Fibroblast of skin of left quadriceps (primary cell): Measurements from ENCODE around the gene CELF5.

Experiments used
- DNase-seq, 2 experiments: peaks; one replicate each; pipeline ENCODE4 v3.0.0-alpha.2; 2013; ENCODE audit warnings: low read depth in 2 of 2

Gene CELF5

GRCh38 chr19:3243819-3244700 is 19.6 kb downstream of the CELF5 start:
- DNase-seq: peak; percentile 15 to 19

- DNase-seq: no peak
Measured at GRCh38 chr19:3245050-3245449, 20.6 kb downstream of the CELF5 start.

GRCh38 chr19:3248728-3249326 is 24.4 kb downstream of the CELF5 start:
- DNase-seq: no peak

- DNase-seq: no peak
Measured at GRCh38 chr19:3249408-3249807, 24.9 kb downstream of the CELF5 start.

- no peak for DNase-seq
Measured at GRCh38 chr19:3250675-3251074, 26.2 kb downstream of the CELF5 start.

- no peak for DNase-seq
Measured at GRCh38 chr19:3251229-3251628, 26.8 kb downstream of the CELF5 start.

- no peak for DNase-seq
Measured at GRCh38 chr19:3252650-3253049, 28.2 kb downstream of the CELF5 start.

GRCh38 chr19:3253270-3253669 is 28.8 kb downstream of the CELF5 start:
- no peak for DNase-seq

- DNase-seq: no peak
Measured at GRCh38 chr19:3254520-3254919, 30.1 kb downstream of the CELF5 start.

- DNase-seq: no peak
Measured at GRCh38 chr19:3257071-3257470, 32.6 kb downstream of the CELF5 start.

- no peak for DNase-seq
Measured at GRCh38 chr19:3262362-3262761, 37.9 kb downstream of the CELF5 start.

- DNase-seq: no peak
Measured at GRCh38 chr19:3263866-3264265, 39.4 kb downstream of the CELF5 start.

GRCh38 chr19:3265432-3265831 is 41.0 kb downstream of the CELF5 start:
- DNase-seq: no peak

GRCh38 chr19:3266092-3266693 is 41.7 kb downstream of the CELF5 start:
- DNase-seq: no peak

GRCh38 chr19:3266792-3267514 is 42.5 kb downstream of the CELF5 start:
- DNase-seq: no peak

GRCh38 chr19:3268326-3268725 is 43.9 kb downstream of the CELF5 start:
- no peak for DNase-seq

- DNase-seq: no peak
Measured at GRCh38 chr19:3268763-3269162, 44.3 kb downstream of the CELF5 start.

- DNase-seq: no peak
Measured at GRCh38 chr19:3269916-3270671, 45.6 kb downstream of the CELF5 start.

GRCh38 chr19:3270902-3271301 is 46.4 kb downstream of the CELF5 start:
- no peak for DNase-seq

- DNase-seq: no peak
Measured at GRCh38 chr19:3272401-3272931, 48.0 kb downstream of the CELF5 start.

GRCh38 chr19:3272952-3273351 is 48.5 kb downstream of the CELF5 start:
- no peak for DNase-seq
